ENCODE results near the gene A1BG.

The A1BG gene

DNA sequence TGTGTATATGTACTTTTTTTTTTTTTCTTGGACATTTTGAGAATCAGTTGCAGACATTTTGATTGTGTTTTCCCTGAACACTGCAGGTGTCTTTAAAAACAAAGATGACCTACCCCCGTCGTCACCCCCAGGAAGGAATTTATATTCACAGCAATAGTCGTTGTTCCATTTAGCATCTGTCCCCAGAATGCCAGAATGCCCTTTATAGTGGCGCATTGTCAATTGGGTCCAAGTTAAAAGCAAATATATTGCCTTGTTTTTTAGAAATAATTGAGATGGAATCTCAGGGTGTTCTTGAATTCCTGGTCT, 40.4 kb upstream of the A1BG start:
- H3K4me3 ChIP-seq (ENCODE audit: control insufficient read depth, low read depth, low read length): no peak overlapping the region
- no peak for DNase-seq (ENCODE audit: low read depth)
- no peak for TF ChIP-seq CTCF (conservative IDR thresholded peaks at IDR 0.05; ENCODE audit: control insufficient read depth, insufficient read depth, low read depth, low read length)

DNA sequence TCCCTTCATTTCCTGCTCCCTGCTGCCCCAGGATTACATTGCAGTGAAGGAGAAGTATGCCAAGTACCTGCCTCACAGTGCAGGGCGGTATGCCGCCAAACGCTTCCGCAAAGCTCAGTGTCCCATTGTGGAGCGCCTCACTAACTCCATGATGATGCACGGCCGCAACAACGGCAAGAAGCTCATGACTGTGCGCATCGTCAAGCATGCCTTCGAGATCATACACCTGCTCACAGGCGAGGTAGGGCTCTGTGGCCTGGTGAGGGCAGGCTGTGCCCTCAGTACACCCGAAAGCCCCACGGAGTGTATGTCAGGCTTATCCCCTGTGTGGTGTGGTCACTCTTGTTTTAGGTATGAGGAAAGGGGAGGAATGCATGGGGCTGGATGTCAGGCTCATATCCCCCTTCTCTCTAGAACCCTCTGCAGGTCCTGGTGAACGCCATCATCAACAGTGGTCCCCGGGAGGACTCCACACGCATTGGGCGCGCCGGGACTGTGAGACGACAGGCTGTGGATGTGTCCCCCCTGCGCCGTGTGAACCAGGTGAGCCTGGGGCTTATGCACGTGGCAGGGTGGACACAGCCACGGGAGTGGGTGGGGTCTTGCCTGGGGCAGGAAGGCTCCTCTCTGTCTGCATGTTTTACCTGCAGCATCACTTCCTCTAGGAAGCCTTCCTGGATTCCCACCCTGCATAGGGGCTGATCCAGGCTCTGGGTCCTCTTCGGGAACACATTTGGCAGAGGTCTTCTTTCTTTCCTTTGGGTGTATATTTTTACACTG, 39.8 kb upstream of the A1BG start:
- no peak for TF ChIP-seq CTCF (conservative IDR thresholded peaks at IDR 0.05; ENCODE audit: control insufficient read depth, insufficient read depth, low read depth, low read length)
- no peak overlapping the region for H3K4me3 ChIP-seq (ENCODE audit: control insufficient read depth, low read depth, low read length)
- DNase-seq (ENCODE audit: low read depth): no peak

DNA sequence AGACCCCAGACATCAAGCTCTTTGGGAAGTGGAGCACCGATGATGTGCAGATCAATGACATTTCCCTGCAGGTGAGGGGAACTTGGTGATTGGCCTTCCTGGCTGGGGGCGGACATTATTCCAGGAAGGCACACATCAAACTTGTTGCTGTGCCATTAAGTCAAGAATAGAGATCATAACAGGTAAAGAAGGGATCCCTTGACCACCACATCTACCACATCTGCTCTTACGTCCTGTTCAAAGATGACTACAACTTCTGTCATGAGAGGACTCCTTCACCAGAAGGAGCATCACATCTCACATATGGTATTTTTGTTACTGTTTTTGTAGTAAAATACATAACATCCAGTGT, 34.9 kb upstream of the A1BG start:
- peak overlapping the region; percentile 85 for H3K4me3 ChIP-seq (ENCODE audit: control insufficient read depth, low read depth, low read length)
- TF ChIP-seq CTCF (conservative IDR thresholded peaks at IDR 0.05; ENCODE audit: control insufficient read depth, insufficient read depth, low read depth, low read length): no peak
- no peak for DNase-seq (ENCODE audit: low read depth)

- H3K4me3 ChIP-seq (ENCODE audit: control insufficient read depth, low read depth, low read length): peak overlapping the region; percentile 85
- peak; percentile 16 for DNase-seq (ENCODE audit: low read depth)
- TF ChIP-seq CTCF (conservative IDR thresholded peaks at IDR 0.05; ENCODE audit: control insufficient read depth, insufficient read depth, low read depth, low read length): no peak
These were observed 34.3 kb upstream of the A1BG start for GRCh38 chr19:58387338-58388174.

GRCh38 chr19:58386576-58387337, 33.5 kb upstream of the A1BG start, which contains the start of gene RPS5:
RPS5 (plus strand) TSS chr19:58387269; CDS start chr19:58388138, 869 bp downstream.
- no peak for TF ChIP-seq CTCF (conservative IDR thresholded peaks at IDR 0.05; ENCODE audit: control insufficient read depth, insufficient read depth, low read depth, low read length)
- peak within 1 kb of the TSS; percentile 85 for H3K4me3 ChIP-seq (ENCODE audit: control insufficient read depth, low read depth, low read length)
- DNase-seq (ENCODE audit: low read depth): peak; percentile 99

- peak overlapping the region; percentile 85 for H3K4me3 ChIP-seq (ENCODE audit: control insufficient read depth, low read depth, low read length)
- no peak for DNase-seq (ENCODE audit: low read depth)
These were observed 32.7 kb upstream of the A1BG start for GRCh38 chr19:58385891-58386575.

More at GRCh38 chr19:58385891-58386575, 32.7 kb upstream of the A1BG start:
- no peak for TF ChIP-seq CTCF (conservative IDR thresholded peaks at IDR 0.05; ENCODE audit: control insufficient read depth, insufficient read depth, low read depth, low read length)
